Activated gamma-delta T cell treated with anti-CD3 and anti-CD28 coated beads, Interleukin-2, amount 50 U/mL, for 16 hours (primary cell): ENCODE data around the gene C11orf68.

Experiments used
- DNase-seq: peaks from one replicate; pipeline ENCODE4 v3.0.0-alpha.2; 2020; ENCODE audit warnings: low read depth

C11orf68 gene

DNA sequence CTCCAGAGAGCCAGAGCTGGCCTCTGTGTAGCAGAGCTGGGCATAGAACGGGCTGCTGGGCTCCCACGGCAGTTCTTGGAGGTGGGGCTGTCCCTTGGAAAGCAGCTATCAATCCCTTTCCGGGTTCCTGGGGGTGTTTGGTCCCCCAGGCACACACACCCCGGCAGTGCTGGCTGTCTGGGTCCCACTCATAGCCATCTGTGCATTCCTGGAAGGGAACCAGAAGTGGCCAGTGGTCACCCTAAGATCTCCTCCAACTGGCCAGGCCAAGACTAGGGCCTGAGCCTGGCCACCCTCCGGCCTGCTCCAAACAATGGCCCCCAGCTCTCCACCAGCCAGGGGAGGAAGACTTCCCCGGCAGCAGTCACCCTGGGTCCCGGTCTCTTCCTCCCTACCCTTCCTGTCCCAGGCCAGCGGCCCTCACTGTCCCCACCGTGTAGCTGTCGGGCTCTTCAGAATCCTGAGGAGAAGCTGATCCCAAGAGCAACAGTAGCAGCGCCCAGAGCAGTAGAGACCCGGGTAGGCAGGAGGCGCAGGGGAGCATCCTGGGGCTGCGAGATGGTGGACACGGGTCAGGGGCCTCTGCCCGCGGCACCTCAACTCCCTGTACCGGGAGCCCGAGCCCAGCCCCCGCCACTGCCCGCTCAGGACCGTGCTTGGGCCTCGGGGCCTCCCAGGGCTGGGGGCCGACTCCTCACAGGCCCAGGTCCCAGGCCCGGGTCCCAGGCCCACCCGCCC lies 46.9 kb downstream of the C11orf68 start:
- no peak for DNase-seq

DNA sequence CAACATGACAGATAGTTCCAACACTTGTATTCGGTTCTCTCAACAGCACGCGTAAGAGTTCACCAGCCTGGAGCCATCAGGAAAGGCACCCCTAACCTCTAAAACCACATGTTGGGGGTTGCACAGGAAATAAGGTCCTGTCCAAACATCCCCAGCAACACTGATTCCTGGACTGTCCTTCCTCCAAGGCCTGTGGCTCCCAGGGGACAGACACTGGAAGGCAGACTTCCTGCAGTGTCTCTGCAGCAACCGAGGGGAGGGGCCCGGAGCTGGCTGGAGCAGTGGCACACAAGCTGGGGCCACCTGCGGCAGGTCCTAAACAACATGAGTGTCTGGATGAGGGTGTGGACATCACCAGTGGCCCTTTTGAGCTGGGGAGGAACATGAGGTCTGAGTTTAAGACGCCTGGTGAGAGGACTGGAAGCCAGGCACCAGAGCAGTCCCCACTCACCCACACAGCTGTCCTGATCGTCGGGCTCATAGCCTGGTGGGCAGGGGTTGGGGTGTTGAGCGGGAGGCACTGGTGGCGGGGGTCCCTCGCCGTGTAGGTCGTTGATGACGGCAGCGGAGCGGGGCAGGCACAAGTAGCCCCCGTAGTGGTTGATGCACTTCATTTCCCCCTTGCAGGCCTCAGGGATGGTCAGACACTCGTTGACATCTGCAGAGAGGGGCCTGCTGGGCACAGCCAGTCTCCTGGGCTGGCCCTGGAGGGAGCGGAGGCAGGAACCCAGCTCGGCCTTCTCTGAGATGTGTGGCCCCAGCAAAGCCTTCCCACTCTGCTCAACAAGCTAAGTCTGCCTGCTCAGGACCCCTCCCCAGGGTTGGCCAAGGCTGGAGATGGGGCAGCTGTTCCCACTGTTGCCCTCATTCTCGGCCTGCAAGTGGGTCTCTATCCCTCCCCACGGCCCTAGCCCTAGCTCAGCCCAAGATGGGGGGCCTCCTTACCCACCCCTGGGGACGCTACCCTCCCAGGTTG lies 47.9 kb downstream of the C11orf68 start:
- DNase-seq: no peak

DNA sequence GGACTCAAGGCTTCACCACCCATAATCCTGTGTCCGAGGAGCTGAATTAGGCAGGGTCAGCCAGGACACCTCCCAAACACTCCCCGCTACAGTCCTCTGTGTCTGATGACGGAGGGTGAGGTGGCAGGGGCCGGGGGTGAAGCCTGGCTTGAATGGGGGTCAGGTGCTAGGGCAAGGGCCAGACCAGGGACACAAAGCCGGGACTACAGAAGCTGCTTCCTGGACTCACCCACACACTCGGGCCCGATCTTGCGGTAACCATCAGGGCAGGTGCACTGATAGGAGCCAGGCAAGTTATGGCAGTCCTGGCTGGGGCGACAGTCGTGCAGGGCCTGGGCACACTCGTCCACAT lies 48.6 kb downstream of the C11orf68 start:
- DNase-seq: no peak

DNA sequence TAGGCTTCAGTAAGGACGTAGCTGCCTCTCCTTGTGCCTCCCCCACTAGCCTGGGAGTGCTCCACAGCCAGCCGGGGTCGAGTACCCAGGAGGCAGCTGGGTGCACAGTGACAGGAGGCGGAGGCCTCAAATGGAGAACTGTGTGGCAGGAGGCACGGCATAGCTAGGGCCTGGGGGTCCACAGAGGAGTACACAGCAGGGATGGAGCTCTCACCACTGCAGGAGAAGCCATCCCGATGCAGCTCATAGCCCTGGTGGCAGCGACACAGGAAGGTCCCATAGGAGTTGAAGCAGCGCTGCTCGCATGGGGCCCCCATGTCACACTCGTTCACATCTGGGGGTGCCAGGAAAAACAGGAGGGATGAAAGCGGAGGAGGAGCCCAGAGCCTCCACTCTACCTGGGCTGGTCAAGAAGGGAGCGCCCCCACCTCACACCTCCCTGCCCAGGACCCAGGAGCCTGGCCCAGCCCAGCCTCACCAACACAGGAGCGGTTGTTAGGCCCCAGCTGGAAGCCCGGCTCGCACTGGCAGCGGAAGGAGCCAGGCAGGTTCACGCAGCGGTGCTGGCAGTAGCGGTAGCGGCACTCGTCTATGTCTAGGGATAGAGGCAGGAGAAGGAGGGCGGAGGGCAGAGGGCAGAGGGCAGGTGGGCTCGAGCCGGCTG lies 49.1 kb downstream of the C11orf68 start:
- no peak for DNase-seq

DNA sequence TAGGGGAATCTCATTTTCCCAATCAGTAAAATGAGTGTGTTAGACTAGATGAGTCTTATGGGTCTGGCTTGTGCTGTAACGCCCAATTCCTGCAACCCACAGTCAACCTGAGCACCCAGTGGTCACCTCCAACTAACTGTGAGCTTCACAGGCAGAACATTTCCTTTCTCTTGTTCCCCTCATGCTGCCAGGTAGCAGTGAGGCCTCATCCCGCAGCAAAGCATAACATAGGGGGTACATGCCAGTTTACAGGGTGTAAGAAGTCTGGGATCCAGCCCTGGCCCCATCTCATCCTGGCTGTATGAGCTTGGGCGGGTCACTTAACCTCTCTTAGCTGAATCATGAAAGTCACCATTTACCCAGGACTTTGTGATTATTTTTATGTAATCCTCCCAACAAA lies 50.0 kb downstream of the C11orf68 start:
- no peak for DNase-seq

DNA sequence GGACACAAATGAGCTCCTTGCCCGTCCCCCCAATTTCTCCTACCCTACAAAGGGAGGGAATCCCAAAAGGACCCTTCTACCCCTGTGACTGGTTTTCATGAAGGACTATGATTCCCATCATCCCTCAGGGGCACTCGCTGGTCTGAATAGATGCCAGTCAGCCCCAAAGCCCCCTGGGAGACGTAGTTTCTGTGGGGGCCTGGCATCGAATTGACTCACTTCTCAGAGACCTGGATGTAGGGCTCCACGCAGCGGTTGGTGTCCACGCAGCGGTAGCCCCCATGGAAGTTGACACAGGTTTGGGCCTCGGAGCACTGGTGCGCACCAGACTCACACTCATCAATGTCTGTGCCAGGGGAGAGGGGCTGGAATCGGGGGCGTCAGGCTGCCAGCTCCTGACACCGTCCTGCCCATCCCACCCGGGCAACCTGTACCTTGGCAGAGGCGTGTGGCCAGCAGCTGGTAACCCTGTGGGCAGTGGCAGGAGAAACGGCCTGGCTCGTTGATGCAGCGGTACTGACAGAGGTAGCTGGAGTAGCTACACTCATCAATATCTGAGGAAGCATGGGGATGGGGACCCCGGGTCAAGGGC lies 50.7 kb downstream of the C11orf68 start:
- DNase-seq: no peak

DNA sequence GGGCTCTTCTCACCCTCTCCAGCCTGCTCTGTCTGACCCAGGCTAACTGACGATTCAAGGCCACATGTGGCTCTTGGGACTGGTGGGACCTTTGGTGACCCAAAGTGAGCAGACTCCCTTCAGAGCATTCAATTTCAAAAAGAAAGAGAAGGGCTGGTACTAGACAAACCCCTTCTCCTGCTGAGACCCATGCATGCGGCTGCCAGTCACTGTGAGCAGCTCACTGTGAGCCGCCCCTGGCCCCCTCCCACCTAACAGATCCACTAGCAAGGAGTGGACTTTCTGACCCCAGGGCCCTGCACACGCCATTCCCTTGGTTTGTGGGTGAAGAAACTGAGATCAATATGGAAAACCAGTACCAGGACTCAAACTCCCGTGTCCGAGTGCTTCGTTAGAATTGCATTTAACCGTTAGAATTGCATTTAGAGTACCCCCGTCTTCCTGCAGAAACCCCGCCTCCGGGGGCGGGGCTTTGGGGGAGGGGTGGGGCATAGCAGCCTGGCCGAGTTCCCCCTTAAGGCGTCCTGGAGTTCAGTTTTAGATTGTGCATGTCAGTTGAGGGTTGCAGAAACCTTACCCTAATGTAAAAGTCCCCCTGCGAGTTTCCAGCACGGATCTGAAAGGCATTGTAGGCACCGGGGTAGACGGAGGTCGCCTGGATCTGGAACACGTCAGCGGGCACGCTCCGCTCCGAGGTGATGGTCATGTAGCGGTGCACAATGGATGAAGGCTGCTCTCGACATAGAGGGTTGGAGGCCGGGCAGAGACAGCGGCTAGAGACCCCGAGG lies 51.4 kb downstream of the C11orf68 start:
- no peak for DNase-seq
